ENCODE measurements around the gene C6orf62.
"Not testable (repeated sequence)": the region's sequence is repeated elsewhere in the genome, so short reads cannot be mapped to it uniquely, and the experiment has no call there.

The C6orf62 gene

GRCh38 chr6:24742216-24742738, 23.3 kb upstream of the C6orf62 start:
- no peak for DNase-seq (ENCODE audit: low read depth)

- no peak for DNase-seq (ENCODE audit: low read depth)
These were observed 21.9 kb upstream of the C6orf62 start for GRCh38 chr6:24740861-24741260.

DNA sequence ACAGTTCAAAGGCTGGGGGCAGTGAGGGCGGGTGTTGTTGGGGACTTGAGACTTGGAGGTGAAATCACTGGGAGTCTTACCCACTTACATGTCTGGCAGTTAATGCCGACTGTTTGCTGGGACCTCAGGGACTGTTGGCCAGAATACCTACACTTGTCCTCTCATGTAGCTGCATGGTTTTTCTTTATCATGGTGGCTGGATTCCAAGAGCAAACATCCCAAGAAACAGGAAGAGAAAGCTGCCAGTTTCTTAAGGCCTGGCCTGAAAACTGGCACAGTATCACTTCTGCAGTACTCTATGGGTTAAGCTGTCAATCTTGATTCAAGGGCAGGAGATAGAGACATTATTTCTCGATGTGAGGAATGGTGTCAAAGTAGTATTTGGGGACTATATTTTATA, 19.8 kb upstream of the C6orf62 start:
- no peak for DNase-seq (ENCODE audit: low read depth)

GRCh38 chr6:24734710-24735109, 15.8 kb upstream of the C6orf62 start:
- DNase-seq (ENCODE audit: low read depth), result not testable (repeated sequence)

DNA sequence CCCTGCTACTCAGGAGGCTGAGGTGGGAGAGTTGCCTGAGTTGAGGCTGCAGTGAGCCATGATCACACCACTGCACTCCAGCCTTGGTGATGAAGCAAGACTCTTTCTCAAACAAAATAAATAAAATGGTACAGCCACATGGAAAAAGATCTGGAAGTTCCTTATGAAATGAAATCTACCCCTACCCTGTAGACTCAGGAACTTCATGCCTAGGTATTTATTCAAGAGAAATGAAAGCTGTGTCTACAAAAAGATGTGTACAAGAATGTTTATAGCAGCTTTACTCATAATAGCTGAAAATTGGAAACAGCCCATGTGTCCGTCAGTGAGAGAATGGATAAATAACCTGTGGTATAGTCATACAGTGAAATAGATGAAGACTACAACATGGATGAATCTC, 15.2 kb upstream of the C6orf62 start:
- DNase-seq (ENCODE audit: low read depth), result no peak

GRCh38 chr6:24731456-24732134, 12.6 kb upstream of the C6orf62 start:
- DNase-seq (ENCODE audit: low read depth), result not testable (repeated sequence)

- DNase-seq (ENCODE audit: low read depth), result not testable (repeated sequence)
These were observed 11.7 kb upstream of the C6orf62 start for GRCh38 chr6:24730653-24731052.

DNA sequence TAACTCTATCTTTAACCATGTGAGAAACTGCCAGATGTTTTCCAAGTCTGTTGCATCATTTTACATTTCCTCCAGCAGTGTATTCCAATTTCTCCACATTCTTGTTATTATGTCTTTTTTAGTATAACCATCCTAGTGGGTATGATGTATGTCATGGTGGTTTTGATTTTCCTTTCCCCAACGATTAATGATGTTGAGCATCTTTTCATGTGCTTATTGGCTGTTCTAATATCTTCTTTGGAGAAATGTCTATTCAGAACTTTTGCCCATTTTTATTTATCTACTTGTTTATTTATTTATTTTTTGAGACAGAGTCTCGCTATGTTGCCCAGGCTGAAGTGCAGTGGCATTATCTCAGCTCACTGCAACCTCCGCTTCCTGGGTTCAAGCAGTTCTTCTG, 4.3 kb upstream of the C6orf62 start:
- no peak for DNase-seq (ENCODE audit: low read depth)

- DNase-seq (ENCODE audit: low read depth), result no peak
These were observed 2.7 kb upstream of the C6orf62 start for GRCh38 chr6:24721461-24722215.

DNA sequence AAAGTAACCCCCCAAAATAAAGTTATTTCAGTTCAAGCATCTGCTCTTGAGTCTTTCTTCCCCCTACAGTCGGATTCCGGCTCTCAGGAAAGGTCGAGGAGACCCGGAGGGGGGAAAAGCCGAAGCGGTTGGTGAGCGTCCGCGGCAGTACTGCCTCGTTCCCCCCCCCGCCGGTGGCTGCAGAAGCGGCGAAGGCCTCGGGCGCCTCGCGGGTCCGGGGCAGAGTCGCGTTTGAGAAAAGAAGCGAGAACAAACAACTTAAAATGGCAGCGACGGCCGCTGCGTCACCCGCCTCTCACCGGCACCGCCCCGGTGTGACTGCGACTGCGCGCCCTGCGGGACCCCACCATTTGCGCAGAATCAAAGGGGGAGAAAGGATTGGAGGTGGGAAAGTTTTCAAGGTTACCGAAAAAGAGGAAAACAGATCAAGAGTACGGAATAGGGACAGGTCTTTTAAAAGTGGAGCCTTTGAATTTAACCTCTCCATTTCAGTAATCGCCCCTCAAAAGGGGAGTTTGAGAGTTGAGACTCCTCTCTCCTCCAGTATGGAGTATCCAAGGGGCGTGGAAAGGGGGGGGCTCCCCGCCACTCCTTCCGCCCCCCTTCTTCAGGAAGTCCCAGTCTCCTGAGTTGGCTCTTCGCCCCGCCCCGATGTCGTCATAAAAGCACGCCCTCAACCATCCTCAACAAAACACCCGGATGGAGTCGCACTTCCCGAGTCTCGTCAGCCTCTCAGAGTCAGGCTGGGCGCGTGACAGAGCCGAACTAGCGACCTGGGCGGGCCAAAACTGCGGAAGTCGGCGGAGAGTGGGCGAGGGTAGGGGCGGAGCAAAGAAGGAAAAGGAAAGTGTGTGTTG, 1.9 kb upstream of the C6orf62 start:
- DNase-seq (ENCODE audit: low read depth), result peak; percentile 100

DNA sequence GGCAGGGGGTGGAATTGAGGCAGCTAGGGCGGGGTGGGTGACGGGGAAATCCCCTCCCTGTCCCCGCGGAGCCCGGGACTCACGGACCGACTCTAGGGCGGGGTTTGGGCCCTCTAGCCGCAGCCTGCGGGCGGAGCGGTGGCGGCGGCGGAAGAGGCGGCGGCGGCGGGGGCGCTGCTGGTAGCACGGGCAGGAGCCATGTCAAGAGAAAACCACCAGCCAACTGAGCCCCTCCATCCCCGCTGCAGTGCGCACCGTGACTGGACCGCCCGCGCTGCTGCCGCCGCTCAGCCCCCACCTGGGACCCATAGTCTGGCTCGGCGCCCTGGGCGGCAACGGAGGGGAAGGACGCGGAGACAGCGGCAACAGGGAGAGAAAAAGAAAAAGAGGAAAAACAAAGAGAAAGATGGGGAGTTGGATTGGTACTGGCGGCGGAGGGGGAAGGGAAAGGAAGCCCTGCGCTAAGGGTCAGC, 1.2 kb upstream of the C6orf62 start:
- DNase-seq (ENCODE audit: low read depth), result peak; percentile 72

- no peak for DNase-seq (ENCODE audit: low read depth)
These were observed 367 bp downstream of the C6orf62 start for GRCh38 chr6:24718449-24719124.

GRCh38 chr6:24716602-24717148, 2.3 kb downstream of the C6orf62 start:
- not testable (repeated sequence) for DNase-seq (ENCODE audit: low read depth)

- DNase-seq (ENCODE audit: low read depth), result no peak
These were observed 8.2 kb downstream of the C6orf62 start for GRCh38 chr6:24710519-24711303.

DNA sequence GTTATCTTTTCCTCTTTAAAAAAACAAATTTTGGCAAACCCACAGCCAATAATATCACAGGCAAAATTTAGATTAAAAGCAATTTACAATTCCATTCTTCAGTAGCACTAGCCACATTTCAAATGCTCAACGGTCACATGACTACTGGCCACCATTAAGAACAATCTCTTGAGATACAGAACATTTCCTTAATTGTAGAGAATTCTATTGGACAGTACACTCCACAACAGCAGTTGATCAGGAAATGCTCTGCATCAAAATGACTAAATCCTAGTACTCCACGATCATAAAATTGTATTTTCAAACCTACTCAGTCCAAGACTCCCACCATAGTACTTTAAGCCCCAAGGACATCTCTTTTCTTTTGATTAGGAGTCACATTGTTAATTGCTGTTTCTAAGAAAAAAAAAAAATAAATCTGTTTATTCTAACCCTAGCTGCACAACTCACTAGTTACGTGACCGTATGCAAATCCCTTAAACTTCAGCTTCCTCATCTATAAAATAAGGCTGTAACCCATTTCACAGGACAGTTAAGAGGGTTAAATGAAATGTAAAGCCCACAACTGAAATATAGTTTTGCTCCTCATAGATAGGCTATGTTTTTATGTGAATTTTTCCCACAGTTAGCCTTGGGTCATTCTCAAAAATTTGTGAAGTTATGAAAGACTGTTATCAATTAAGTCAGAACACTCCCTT, 9.8 kb downstream of the C6orf62 start:
- no peak for DNase-seq (ENCODE audit: low read depth)

GRCh38 chr6:24708612-24709011, 10.3 kb downstream of the C6orf62 start:
- no peak for DNase-seq (ENCODE audit: low read depth)

DNA sequence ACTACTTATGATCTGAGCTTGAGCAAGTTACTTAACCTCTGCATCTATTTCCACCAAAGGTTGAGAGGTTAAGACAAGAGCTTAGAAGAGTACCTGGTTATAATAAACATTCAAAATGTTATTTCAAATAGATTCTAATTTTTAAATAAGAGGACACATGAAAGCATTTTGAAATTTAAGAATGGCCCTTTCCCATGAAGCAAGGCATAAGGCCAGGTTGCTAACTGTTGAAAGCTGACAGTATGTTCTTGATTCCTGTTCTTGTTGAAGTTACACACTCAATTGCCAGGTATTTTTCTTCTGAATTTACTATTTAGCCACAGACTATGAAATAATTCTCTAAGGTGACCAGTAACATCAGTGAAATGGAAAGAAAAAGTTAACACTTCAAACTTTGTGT, 14.5 kb downstream of the C6orf62 start:
- no peak for DNase-seq (ENCODE audit: low read depth)

DNA sequence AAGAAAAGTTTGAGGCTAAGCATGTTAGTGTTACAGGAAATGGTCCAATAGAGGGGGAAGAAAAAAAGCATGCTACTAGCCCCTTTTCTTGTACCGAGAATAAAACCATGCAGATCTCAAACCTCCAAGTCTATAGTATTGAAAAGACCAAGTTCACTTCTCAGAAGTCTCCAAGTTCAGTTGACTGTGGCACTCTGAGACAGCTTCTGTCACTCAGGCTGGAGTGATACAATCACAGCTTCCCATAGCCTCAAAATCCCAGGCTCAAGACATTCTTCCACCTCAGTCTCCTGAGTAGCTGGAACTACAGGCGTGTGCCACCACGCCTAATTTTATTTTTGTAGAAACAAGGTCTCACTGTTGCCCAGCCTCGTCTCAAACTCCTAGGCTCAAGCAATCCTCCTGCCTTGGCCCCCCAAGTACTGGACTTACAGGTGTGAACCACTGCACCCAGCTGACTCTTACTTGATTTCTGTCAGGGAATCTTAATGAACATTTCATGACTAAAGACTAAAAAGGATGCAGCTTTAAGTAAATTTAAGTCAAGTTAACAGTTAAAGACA, 16.2 kb downstream of the C6orf62 start:
- no peak for DNase-seq (ENCODE audit: low read depth)

GRCh38 chr6:24699521-24700359, 19.2 kb downstream of the C6orf62 start:
- DNase-seq (ENCODE audit: low read depth), result no peak
